Stimulated activated CD8-positive, alpha-beta memory T cell treated with anti-CD3 and anti-CD28 coated beads, Interleukin-12 subunit alpha, Interleukin-12 subunit beta, amount 100 ng/mL, for 24 hours (primary cell): Measurements from ENCODE around the gene KCNH3.
"Not testable (repeated sequence)": the region's sequence is repeated elsewhere in the genome, so short reads cannot be mapped to it uniquely, and the experiment has no call there.

ENCODE experiments used
- DNase-seq: peaks from one replicate; pipeline ENCODE4 v3.0.0-alpha.2; 2020; ENCODE audit errors: extremely low read depth

KCNH3 gene, protein sequence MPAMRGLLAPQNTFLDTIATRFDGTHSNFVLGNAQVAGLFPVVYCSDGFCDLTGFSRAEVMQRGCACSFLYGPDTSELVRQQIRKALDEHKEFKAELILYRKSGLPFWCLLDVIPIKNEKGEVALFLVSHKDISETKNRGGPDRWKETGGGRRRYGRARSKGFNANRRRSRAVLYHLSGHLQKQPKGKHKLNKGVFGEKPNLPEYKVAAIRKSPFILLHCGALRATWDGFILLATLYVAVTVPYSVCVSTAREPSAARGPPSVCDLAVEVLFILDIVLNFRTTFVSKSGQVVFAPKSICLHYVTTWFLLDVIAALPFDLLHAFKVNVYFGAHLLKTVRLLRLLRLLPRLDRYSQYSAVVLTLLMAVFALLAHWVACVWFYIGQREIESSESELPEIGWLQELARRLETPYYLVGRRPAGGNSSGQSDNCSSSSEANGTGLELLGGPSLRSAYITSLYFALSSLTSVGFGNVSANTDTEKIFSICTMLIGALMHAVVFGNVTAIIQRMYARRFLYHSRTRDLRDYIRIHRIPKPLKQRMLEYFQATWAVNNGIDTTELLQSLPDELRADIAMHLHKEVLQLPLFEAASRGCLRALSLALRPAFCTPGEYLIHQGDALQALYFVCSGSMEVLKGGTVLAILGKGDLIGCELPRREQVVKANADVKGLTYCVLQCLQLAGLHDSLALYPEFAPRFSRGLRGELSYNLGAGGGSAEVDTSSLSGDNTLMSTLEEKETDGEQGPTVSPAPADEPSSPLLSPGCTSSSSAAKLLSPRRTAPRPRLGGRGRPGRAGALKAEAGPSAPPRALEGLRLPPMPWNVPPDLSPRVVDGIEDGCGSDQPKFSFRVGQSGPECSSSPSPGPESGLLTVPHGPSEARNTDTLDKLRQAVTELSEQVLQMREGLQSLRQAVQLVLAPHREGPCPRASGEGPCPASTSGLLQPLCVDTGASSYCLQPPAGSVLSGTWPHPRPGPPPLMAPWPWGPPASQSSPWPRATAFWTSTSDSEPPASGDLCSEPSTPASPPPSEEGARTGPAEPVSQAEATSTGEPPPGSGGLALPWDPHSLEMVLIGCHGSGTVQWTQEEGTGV

DNA sequence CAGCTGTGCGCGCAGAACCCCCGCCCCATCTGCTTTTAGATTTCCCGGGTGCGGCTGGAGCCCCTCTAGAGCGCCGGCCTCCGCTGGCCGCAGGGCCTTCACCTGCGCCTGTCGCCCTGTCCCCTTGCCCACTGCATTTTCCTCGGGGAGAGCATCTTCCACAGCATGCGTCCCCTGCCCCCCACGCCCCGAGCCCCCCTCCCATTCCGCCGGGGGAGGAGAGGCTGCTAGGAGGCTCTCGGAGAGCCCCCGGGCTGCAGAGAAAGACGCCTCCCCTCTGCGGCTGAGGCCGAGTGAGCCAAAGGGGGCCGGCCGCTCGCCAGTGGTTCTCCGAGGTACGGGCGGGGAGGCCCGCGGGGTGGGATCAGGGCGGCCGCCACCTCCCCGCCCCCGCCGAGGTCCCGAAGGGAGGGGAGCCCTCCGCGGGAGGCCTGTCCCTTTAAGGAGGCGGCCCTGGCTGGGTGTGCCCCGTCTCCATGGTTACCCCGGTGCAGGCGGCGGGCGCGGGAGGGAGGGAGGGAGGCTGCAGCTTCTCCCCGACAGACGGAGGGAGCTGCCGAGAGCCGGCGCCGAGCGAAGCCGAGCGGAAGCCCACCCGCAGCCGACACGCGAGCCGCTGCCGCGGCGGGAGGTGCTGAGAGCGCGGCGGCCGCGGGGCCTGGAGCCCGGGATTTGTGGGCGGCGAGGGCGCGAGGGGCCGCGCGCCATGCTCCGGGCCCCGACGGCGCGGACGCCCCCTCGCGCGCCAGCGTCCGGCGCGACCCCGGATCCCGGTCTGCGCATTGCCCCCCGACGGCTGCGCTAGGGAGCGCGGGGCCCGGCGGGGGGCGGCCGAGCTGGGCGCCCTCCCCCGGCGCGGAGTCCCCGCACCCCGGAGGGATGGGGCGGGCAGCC lies at the start of gene KCNH3:
Gene KCNH3 (plus strand): TSS at position 521 of the 894 bp plus-strand sequence. CDS start 387 bp downstream, outside the sequence.
- DNase-seq = peak; percentile 71

GRCh38 chr12:49489154-49489553 lies 49.7 kb upstream of the KCNH3 start:
- no peak for DNase-seq

- no peak for DNase-seq
Measured at GRCh38 chr12:49489720-49490119, 49.1 kb upstream of the KCNH3 start.

GRCh38 chr12:49491823-49492222 lies 47.0 kb upstream of the KCNH3 start:
- no peak for DNase-seq

- DNase-seq = no peak
Measured at GRCh38 chr12:49493900-49494299, 44.9 kb upstream of the KCNH3 start.

DNA sequence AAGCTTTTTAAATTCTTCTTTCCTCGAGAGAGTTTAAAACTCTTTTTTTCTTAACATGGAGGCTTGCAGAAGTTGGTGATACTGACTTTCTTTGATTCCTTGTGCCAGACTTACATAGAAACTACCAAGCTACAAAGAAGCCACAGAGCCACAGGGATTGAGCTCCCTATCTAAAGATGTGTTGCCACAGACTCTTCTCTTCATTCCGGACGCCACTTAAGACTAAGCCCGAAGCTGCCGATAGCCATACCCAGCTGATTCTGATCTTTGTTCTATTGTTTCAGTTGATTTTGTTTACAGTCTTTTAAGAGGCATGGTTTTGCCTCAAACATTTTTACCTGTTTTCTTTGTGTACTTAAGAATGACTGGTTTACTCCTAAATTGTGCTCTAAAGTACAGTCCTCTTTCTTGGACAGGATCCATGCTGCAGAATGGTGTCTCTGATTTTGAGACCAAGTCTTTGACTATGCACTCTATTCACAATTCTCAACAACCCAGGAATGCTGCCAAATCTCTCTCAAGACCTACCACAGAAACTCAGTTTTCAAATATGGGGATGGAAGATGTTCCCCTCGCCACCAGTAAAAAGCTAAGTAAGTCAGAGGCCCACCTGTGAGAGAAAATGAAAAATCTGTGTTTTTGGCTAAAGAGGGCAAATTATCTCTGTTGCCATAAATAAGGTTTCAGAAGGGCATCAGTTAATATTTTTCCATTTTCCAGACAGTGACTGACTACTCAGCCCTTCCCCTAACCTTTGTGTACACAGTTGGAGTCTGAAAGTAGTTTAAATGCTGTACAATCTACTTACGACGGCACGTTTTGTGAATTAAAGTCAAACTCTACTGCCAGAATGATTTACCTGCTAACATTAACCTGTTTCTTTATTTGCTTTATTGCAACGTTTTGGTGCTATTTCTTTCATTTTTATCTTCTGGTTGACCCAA lies 42.1 kb upstream of the KCNH3 start:
- DNase-seq = no peak

DNA sequence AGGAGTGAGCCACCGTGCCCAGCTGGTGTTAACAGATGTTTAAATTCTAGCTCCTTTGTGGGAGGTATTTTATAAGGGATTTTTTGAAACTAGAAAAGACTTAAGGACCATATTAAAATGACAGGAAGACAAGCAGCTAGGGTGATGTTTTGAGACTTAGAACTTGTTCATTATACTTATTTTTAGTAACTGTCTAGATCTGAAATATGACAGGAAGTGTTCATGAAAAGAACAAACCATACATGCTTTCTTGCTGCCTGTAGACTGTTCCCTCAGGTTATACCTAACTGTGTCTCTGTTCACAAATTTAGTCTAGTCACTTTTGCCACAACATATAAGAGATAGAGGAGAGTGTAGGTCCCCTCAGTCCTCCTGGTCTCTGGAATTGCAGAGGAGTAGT lies 36.9 kb upstream of the KCNH3 start:
- DNase-seq = no peak

DNA sequence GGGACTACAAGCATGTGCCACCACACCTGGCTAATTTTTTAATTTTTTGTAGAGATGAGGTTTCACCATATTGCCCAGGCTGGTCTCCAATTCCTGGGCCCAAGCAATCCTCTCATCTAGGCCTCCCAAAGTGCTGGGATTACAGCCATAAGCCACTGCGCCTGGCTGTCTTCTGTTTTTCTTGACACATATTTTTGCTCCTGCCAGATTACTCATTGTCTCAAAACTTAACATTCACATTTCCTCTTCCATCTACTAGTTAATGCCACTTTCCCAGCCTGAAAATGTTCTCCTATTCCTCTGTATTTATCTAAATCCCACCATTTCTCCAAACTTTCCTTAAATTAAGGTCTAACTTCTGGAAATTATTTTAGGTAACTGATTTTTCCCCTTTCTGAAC lies 36.2 kb upstream of the KCNH3 start:
- no peak for DNase-seq

- no peak for DNase-seq
Measured at GRCh38 chr12:49503674-49504180, 35.1 kb upstream of the KCNH3 start.

GRCh38 chr12:49505672-49506071 lies 33.2 kb upstream of the KCNH3 start:
- DNase-seq = no peak

DNA sequence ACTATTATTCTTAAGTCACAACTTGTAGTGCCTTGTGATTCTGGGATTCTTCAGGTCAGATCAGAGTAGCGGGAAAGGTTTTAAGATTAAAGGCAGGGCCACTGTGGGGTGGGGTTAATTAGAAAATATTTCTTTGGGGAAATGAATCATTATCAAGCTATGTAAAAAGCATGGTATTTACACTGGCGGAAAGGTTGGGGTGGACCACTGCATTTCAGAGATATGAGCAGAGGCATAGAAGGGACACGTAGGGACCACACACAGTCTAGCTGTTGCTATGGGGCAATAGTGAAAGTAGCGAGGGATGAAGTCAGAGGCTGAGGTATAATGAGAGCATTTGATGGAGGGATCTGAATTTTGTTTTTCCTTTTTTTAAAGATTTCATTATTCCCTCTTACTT lies 31.7 kb upstream of the KCNH3 start:
- no peak for DNase-seq

DNA sequence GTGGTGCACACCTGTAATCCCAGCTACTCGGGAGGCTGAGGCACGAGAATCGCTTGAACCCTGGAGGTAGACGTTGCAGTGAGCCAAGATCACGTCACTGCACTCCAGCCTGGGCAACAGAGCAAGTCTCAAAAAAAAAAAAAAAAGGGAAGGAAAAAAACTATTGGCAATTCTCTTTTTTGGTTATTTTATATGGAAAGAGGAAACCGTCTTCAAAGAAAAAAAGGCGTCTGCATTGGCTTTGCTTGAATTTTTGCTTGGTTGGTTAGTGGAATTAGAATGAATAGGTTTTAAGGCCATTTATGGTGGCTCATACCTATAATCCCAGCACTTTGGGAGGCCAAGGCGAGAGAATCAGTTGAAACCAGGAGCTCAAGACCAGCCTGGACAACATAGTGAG lies 29.1 kb upstream of the KCNH3 start:
- not testable (repeated sequence) for DNase-seq

DNA sequence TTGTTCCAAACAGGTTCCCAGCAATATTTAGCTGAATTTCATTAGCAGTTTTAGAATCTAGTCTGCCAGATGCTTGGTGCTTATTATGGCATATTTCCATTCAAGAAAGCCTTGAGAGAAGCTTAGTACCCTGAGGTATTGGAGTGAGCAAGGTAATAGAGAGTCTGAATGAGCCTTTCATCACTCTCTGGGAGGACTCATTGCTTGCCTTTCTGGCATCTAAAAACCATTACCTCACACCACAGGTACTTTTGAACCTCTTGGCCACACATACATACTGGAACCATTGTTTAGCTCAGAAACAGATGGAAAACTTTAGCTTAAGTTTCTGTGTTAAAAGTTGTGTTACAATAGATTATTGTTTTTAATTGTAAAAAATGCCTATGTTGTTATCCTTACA lies 27.4 kb upstream of the KCNH3 start:
- DNase-seq = no peak

- DNase-seq = no peak
Measured at GRCh38 chr12:49512546-49512945, 26.3 kb upstream of the KCNH3 start.

GRCh38 chr12:49515266-49515665 lies 23.6 kb upstream of the KCNH3 start:
- DNase-seq = no peak

DNA sequence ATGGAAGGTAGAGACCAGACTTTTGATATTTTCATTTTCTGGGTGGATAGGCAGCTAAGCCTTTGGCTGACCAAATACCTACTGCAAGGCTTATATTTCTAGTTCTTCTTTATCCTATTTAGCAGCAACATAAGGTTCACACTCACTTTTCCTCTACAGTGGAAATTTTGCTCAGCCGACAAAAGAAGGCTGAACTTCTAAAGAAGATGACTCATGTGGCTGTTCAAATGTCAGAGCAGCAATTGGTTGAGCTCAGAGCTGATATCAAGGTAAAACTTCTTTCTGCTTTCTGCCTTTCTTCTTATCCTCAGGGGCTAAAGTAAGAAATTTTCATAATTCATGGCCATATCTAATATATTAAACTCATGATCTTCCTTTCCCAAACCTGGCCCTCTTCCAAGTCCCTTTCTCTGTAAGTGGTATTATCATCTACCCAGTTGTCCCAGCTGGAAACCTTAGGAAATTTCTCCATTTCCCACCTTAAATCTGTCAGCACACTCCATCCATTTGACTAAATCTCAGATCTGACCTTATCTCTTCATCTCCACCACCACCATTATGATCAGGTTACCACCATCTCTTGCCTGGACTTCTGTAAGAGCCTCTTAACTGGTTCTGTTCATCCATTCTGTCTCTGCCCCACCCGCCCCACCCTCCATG lies 19.8 kb upstream of the KCNH3 start:
- DNase-seq = no peak

- no peak for DNase-seq
Measured at GRCh38 chr12:49519574-49519936, 19.3 kb upstream of the KCNH3 start.

DNA sequence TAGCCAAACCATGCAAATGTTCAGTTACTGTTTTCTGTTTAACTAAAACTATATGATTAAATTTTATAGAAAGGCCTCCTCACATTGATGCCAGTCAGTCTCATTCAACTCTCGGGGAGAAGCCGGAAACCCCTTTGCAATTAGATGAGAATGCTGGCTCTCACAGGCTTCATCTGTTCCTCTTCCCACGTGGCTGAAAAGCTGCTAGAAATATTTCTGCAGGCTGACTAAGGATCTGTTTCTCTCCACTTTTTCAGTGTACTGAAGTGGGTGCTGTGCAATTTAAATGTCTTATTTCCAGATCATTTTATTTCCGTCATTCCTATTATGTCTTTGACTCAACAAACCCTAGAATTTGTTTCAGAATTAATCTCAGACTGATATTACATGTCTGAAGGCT lies 17.4 kb upstream of the KCNH3 start:
- DNase-seq = no peak

GRCh38 chr12:49524660-49525324 lies 14.0 kb upstream of the KCNH3 start:
- DNase-seq = no peak
